Fibroblast of lung (primary cell): Measurements from ENCODE around the gene KANTR. TPM values are rescaled to one million over a fixed set of nuclear protein-coding genes. Genes with fewer than 3 reads are reported as not detected.

Source experiments
- DNase-seq, 2 donors: peaks; one replicate each; pipeline versions ENCODE4 v3.0.0 to v3.0.0-alpha.2; 2010; ENCODE audit warnings: low read depth in 2 of 2
- H2AFZ ChIP-seq: 2 replicates; pipeline ENCODE4 v1.5.1; 2012; ENCODE audit warnings: low read length, control low read depth, inconsistent platforms
- H3K27ac ChIP-seq: 2 replicates; pipeline ENCODE4 v1.5.1; 2011; ENCODE audit warnings: low read length, control low read depth; ENCODE audit not compliant: insufficient read depth
- H3K27me3 ChIP-seq: 2 replicates; pipeline ENCODE4 v1.5.1; 2011; ENCODE audit warnings: mild to moderate bottlenecking, low read length; ENCODE audit not compliant: control insufficient read depth, insufficient read depth
- H3K36me3 ChIP-seq: 2 replicates; pipeline ENCODE4 v1.5.1; 2011; ENCODE audit warnings: low read length; ENCODE audit not compliant: control insufficient read depth, insufficient read depth
- H3K4me1 ChIP-seq: 2 replicates; pipeline ENCODE4 v1.5.1; 2011; ENCODE audit warnings: low read length; ENCODE audit not compliant: control insufficient read depth, insufficient read depth; ENCODE audit errors: extremely low read depth
- H3K4me2 ChIP-seq: 2 replicates; pipeline ENCODE4 v1.5.1; 2011; ENCODE audit warnings: low read length, control low read depth; ENCODE audit not compliant: insufficient read depth; ENCODE audit errors: extremely low read depth
- H3K4me3 ChIP-seq, 4 experiments: fragments of 200-600 bp in 1 of 4; sonication (generic) in 1 of 4; replicated peaks in 1 of 4; 2 replicates each; pipeline ENCODE4 v1.5.1; 2011 to 2016; ENCODE audit warnings: low read length in 4 of 4, low read depth in 3 of 4, mild to moderate bottlenecking in 3 of 4, control low read depth in 2 of 4, inconsistent platforms in 1 of 4, mixed read lengths in 1 of 4; ENCODE audit not compliant: insufficient read depth in 1 of 4; ENCODE audit errors: control extremely low read depth in 1 of 4
- H3K79me2 ChIP-seq: 2 replicates; pipeline ENCODE4 v1.5.1; 2012; ENCODE audit warnings: mild to moderate bottlenecking, low read length, inconsistent platforms; ENCODE audit not compliant: control insufficient read depth, insufficient read depth
- H3K9ac ChIP-seq: 2 replicates; pipeline ENCODE4 v1.5.1; 2011; ENCODE audit warnings: mild to moderate bottlenecking, low read length, control low read depth; ENCODE audit not compliant: insufficient read depth
- H3K9me3 ChIP-seq: 2 replicates; pipeline ENCODE4 v1.5.1; 2012; ENCODE audit warnings: low read depth, low read length; ENCODE audit not compliant: control insufficient read depth, insufficient read depth
- H4K20me1 ChIP-seq: 2 replicates; pipeline ENCODE4 v1.5.1; 2011; ENCODE audit warnings: low read length; ENCODE audit not compliant: control insufficient read depth, insufficient read depth; ENCODE audit errors: extremely low read depth
- EZH2 ChIP-seq: IDR thresholded peaks from 2 replicates; pipeline ENCODE4 v1.5.1; 2012; ENCODE audit warnings: low read length, control low read depth, mild to moderate bottlenecking; ENCODE audit errors: missing control alignments
- polyA plus RNA-seq, 2 donors: library from polyadenylated mRNA; depleted of rRNA in 1 of 2; stranded (reverse) in 1 of 2; unstranded in 1 of 2; fragments of >200 nt; gene quantifications; 2 replicates each; pipeline ENCODE4 v1.2.1, GENCODE V29; 2011 to 2012; ENCODE audit warnings: missing spikeins in 1 of 2
- total RNA-seq: library from RNA; depleted of rRNA; stranded (reverse); fragments of >200 nt; gene quantifications from 2 replicates; pipeline ENCODE4 v1.2.1, GENCODE V29; 2014
- TF ChIP-seq, protein P1 (sequence below), 2 donors: IDR thresholded peaks in 1 of 2; conservative IDR thresholded peaks in 1 of 2; 1 replicate in 1 of 2; 2 replicates in 1 of 2; pipeline ENCODE4 v1.5.1; 2011 to 2012; ENCODE audit warnings: low read length in 2 of 2, control low read depth in 1 of 2, inconsistent platforms in 1 of 2, low read depth in 1 of 2, mild to moderate bottlenecking in 1 of 2

Gene KANTR
- total and polyA plus RNA-seq, 2 donors (not counting 1 experiment from before 2014, with no cell fraction given), result 2.4 to 7.1 TPM

DNA sequence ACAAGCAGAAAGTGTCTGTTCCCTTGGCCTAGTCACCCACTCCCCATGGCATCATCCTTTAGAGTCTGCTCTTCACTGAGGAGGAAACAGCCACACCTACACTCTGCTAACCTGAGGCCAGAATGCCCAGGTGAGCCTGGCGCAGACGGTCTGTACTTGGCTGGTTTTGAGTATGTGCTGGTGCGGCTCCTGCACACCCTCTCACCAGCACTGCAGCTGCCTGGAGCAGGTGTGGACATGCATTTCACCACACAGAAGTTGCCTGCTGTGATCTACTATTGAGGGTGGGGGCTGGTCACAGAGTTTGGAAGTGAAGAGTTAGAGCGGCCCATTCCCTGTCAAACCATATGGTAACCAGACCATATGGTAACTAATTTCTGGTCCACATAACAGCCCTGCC lies 39.5 kb downstream of the KANTR start:
- H3K27ac ChIP-seq, result no peak overlapping the region
- H3K36me3 ChIP-seq, result no peaks in the 10 kb centered on the region
- TF ChIP-seq, protein P1, sequence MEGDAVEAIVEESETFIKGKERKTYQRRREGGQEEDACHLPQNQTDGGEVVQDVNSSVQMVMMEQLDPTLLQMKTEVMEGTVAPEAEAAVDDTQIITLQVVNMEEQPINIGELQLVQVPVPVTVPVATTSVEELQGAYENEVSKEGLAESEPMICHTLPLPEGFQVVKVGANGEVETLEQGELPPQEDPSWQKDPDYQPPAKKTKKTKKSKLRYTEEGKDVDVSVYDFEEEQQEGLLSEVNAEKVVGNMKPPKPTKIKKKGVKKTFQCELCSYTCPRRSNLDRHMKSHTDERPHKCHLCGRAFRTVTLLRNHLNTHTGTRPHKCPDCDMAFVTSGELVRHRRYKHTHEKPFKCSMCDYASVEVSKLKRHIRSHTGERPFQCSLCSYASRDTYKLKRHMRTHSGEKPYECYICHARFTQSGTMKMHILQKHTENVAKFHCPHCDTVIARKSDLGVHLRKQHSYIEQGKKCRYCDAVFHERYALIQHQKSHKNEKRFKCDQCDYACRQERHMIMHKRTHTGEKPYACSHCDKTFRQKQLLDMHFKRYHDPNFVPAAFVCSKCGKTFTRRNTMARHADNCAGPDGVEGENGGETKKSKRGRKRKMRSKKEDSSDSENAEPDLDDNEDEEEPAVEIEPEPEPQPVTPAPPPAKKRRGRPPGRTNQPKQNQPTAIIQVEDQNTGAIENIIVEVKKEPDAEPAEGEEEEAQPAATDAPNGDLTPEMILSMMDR (conservative IDR thresholded peaks at IDR 0.05 in 1 of 2, IDR thresholded peaks at IDR 0.05 in 1 of 2; ENCODE audit: low read depth in 1 of 2, low read length in 2 of 2), result no peak
- TF ChIP-seq EZH2, result no peak
- H2AFZ ChIP-seq, result no peak overlapping the region
- H3K4me3 ChIP-seq, result no peak overlapping the region
- no peaks in the 10 kb centered on the region for H3K79me2 ChIP-seq
- H3K27me3 ChIP-seq, result no peaks in the 10 kb centered on the region
- no peak overlapping the region for H3K9ac ChIP-seq
- no peaks in the 10 kb centered on the region for H3K9me3 ChIP-seq
- H4K20me1 ChIP-seq, result no peaks in the 10 kb centered on the region
- H3K4me2 ChIP-seq, result no peak overlapping the region
- DNase-seq, result no peak
- H3K4me1 ChIP-seq, result no peaks in the 10 kb centered on the region

DNA sequence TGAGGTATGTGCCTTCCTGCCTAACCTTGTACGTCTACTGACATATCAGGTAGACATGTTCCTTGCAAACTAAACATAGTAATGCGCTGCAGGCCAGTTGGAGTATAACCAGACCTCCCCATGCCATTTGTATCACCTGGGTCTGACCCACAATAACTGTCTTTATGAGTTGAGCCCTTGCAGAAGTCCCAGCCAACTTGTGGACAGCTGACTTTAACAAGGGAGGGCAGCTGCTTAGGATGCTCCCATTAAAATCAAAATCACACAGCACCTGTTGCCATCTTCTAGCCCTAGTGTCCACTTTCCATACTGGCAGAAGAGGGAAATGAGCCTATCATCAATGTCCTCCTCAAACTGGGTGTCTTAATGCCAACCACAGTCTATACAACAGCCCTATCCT lies 41.6 kb downstream of the KANTR start:
- TF ChIP-seq, protein P1 (conservative IDR thresholded peaks at IDR 0.05 in 1 of 2, IDR thresholded peaks at IDR 0.05 in 1 of 2; ENCODE audit: low read depth in 1 of 2, low read length in 2 of 2), result no peak
- no peak for TF ChIP-seq EZH2
- Histone ChIP-seq H3K36me3 (no peaks in the 10 kb centered on the region), H3K9ac (no peak overlapping the region), H3K4me1 (no peaks in the 10 kb centered on the region), H3K27ac (no peak overlapping the region), H3K79me2 (no peaks in the 10 kb centered on the region), H3K4me2 (no peak overlapping the region), H3K9me3 (no peaks in the 10 kb centered on the region), H4K20me1 (no peaks in the 10 kb centered on the region), H3K27me3 (no peaks in the 10 kb centered on the region), H3K4me3 (no peak overlapping the region), H2AFZ (no peak overlapping the region)
- no peak for DNase-seq

DNA sequence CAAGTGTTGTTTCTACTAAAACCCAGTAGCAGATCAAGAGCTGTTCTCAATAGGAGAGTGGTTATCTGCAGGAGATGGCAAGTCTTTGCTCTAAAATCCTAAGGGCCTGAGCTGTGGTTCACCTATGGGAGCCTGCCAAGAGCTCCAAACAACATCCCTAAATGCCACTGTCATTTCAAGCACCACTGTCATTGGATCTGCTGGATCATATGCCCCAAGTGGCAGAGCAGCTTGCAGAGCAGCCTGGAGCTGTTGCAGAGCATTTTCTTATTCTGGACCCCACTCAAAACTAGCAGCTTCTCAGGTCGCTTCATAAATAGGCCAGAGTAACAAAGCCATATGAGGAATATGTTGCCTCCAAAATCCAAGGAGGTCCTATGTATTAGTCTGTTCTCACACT lies 59.6 kb downstream of the KANTR start:
- no peaks in the 10 kb centered on the region for H3K4me1 ChIP-seq
- H3K27ac ChIP-seq, result no peak overlapping the region
- H2AFZ ChIP-seq, result no peak overlapping the region
- TF ChIP-seq EZH2, result no peak
- TF ChIP-seq, protein P1 (conservative IDR thresholded peaks at IDR 0.05 in 1 of 2, IDR thresholded peaks at IDR 0.05 in 1 of 2; ENCODE audit: low read depth in 1 of 2, low read length in 2 of 2), result no peak
- H3K4me3 ChIP-seq, result no peak overlapping the region
- H3K79me2 ChIP-seq, result no peaks in the 10 kb centered on the region
- no peak for DNase-seq
- no peaks in the 10 kb centered on the region for H4K20me1 ChIP-seq
- no peak overlapping the region for H3K9ac ChIP-seq
- no peaks in the 10 kb centered on the region for H3K36me3 ChIP-seq
- no peaks in the 10 kb centered on the region for H3K27me3 ChIP-seq
- H3K9me3 ChIP-seq, result no peaks in the 10 kb centered on the region
- no peak overlapping the region for H3K4me2 ChIP-seq
